HG03159 (cell line): ENCODE results near the gene NOSIP.

Experiments used
- ATAC-seq: cut with Tn5 transposase; IDR thresholded peaks from one replicate; pipeline ENCODE4 v1.9.1; 2021; ENCODE audit warnings: mild to moderate bottlenecking, moderate library complexity; ENCODE audit not compliant: unreplicated experiment

The NOSIP gene

GRCh38 chr19:49573009-49573408 is 7.3 kb downstream of the NOSIP start:
- no peak for ATAC-seq

GRCh38 chr19:49570997-49571676 is 9.2 kb downstream of the NOSIP start:
- ATAC-seq = no peak

- ATAC-seq = no peak
These were observed 10.1 kb downstream of the NOSIP start for GRCh38 chr19:49570138-49570856.

- no peak for ATAC-seq
These were observed 12.4 kb downstream of the NOSIP start for GRCh38 chr19:49567861-49568441.

- ATAC-seq = no peak
These were observed 14.1 kb downstream of the NOSIP start for GRCh38 chr19:49566302-49566701.

- ATAC-seq = no peak
These were observed 15.1 kb downstream of the NOSIP start for GRCh38 chr19:49565261-49565660.

- ATAC-seq = no peak
These were observed 15.7 kb downstream of the NOSIP start for GRCh38 chr19:49564616-49565045.

- no peak for ATAC-seq
These were observed 19.9 kb downstream of the NOSIP start for GRCh38 chr19:49560358-49560900.

GRCh38 chr19:49559928-49560327 is 20.4 kb downstream of the NOSIP start:
- ATAC-seq = no peak

- no peak for ATAC-seq
These were observed 20.9 kb downstream of the NOSIP start for GRCh38 chr19:49559443-49559842.

GRCh38 chr19:49558591-49558990 is 21.8 kb downstream of the NOSIP start:
- ATAC-seq = no peak

GRCh38 chr19:49557641-49558325 is 22.6 kb downstream of the NOSIP start:
- no peak for ATAC-seq

GRCh38 chr19:49556412-49557398 is 23.7 kb downstream of the NOSIP start:
- ATAC-seq = no peak

GRCh38 chr19:49555600-49556411 is 24.6 kb downstream of the NOSIP start:
- ATAC-seq = no peak

- no peak for ATAC-seq
These were observed 25.6 kb downstream of the NOSIP start for GRCh38 chr19:49554701-49555181.

- ATAC-seq = no peak
These were observed 26.7 kb downstream of the NOSIP start for GRCh38 chr19:49553451-49554271.

GRCh38 chr19:49552749-49553148 is 27.6 kb downstream of the NOSIP start:
- ATAC-seq = no peak

GRCh38 chr19:49551531-49551930 is 28.8 kb downstream of the NOSIP start:
- ATAC-seq = no peak
